NT2/D1 (cell line): ENCODE results near the gene GADD45GIP1.

ENCODE experiments used
- YY1 ChIP-seq: IDR thresholded peaks from 2 replicates; pipeline ENCODE4 v1.6.1; 2011; ENCODE audit not compliant: insufficient read length, insufficient read depth
- ZNF274 ChIP-seq: IDR thresholded peaks from 2 replicates; pipeline ENCODE4 v1.6.1; 2011; ENCODE audit warnings: mild to moderate bottlenecking, low read depth, low read length

DNA sequence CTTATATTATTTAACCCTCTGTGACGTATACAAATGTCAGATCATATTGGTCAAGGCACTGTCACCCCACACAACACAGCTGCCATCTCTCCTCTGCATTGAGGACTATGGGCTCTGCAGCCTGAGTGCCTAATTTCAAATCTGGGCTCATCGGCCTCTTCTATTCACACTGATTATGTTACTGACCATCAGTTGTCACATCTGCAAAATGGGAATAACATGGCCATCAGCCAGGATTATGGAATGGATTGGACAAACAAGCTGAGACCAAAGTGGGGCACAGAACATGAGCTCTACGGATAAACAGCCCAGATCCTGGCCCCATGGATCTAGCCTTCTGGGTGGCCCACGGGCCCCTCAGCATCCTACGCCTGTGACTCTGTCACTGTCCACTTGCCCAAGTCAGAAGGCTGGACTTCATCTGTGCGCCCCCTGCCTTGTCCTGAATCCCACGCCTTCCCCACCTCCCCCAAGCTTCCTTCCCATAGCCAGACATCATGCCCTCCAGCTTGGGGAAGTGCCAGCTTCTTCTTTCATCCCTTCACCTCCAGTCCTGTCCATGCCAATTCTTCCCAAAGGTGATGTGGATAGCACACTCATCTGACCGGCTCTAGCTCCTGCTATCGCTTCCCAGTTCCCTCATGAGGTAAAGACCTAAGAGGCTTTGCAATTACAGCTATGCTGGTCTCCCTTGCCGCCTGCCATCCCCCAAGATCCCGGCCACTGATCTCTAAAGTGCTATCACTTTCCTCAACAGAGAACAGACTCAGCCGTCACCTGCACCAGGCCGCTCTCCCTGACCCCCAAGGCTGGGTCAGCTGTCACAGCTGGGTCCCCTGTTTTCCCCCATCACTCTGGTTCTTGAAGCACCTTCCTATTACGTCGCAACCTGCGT lies 24.4 kb downstream of the GADD45GIP1 start:
- TF ChIP-seq ZNF274, result no peak
- TF ChIP-seq YY1, result no peak
